Fibroblast of skin of scalp (primary cell): ENCODE measurements around the gene KCNJ3. TPM values are rescaled to one million over a fixed set of nuclear protein-coding genes. Genes with fewer than 3 reads are reported as not detected.

ENCODE experiments used
- DNase-seq: peaks from one replicate; pipeline ENCODE4 v3.0.0-alpha.2; 2013
- polyA plus RNA-seq, 2 experiments: library from polyadenylated mRNA; unstranded; fragments of 120-200 nt; gene quantifications; one replicate each; pipeline ENCODE4 v1.2.1, GENCODE V29; 2013; ENCODE audit not compliant: insufficient read length in 2 of 2

KCNJ3 gene
- polyA plus RNA-seq (2013, experiment 1 of 2; ENCODE audit: insufficient read length), result not detected
- 0.10 TPM for polyA plus RNA-seq (2013, experiment 2 of 2; ENCODE audit: insufficient read length)

GRCh38 chr2:154698296-154698720 lies at the start of gene KCNJ3:
Gene KCNJ3 (plus strand): TSS chr2:154698695. CDS start chr2:154698776, 81 bp downstream.
- no peak for DNase-seq

- no peak for DNase-seq
Measured at GRCh38 chr2:154655499-154655898, 43.0 kb upstream of the KCNJ3 start.

GRCh38 chr2:154658854-154659253 lies 39.6 kb upstream of the KCNJ3 start:
- DNase-seq, result no peak

- no peak for DNase-seq
Measured at GRCh38 chr2:154664248-154664647, 34.2 kb upstream of the KCNJ3 start.

- no peak for DNase-seq
Measured at GRCh38 chr2:154670083-154670482, 28.4 kb upstream of the KCNJ3 start.

- DNase-seq, result no peak
Measured at GRCh38 chr2:154673694-154674093, 24.8 kb upstream of the KCNJ3 start.

GRCh38 chr2:154677401-154677800 lies 21.1 kb upstream of the KCNJ3 start:
- no peak for DNase-seq

- no peak for DNase-seq
Measured at GRCh38 chr2:154681741-154682140, 16.8 kb upstream of the KCNJ3 start.

- DNase-seq, result no peak
Measured at GRCh38 chr2:154686162-154686561, 12.3 kb upstream of the KCNJ3 start.

- DNase-seq, result no peak
Measured at GRCh38 chr2:154688373-154688772, 10.1 kb upstream of the KCNJ3 start.

GRCh38 chr2:154689158-154689557 lies 9.3 kb upstream of the KCNJ3 start:
- DNase-seq, result no peak

GRCh38 chr2:154692927-154693326 lies 5.6 kb upstream of the KCNJ3 start:
- DNase-seq, result no peak

- no peak for DNase-seq
Measured at GRCh38 chr2:154693741-154694340, 4.7 kb upstream of the KCNJ3 start.

GRCh38 chr2:154694881-154695280 lies 3.6 kb upstream of the KCNJ3 start:
- DNase-seq, result no peak

- DNase-seq, result no peak
Measured at GRCh38 chr2:154696369-154696768, 2.1 kb upstream of the KCNJ3 start.

GRCh38 chr2:154696810-154697417 lies 1.6 kb upstream of the KCNJ3 start:
- no peak for DNase-seq

GRCh38 chr2:154697418-154698252 lies 860 bp upstream of the KCNJ3 start:
- peak; percentile 25 for DNase-seq

GRCh38 chr2:154698721-154699574 lies 453 bp downstream of the KCNJ3 start:
- DNase-seq, result no peak

GRCh38 chr2:154699575-154699930 lies 1.1 kb downstream of the KCNJ3 start:
- no peak for DNase-seq

GRCh38 chr2:154700136-154700535 lies 1.6 kb downstream of the KCNJ3 start:
- no peak for DNase-seq

- no peak for DNase-seq
Measured at GRCh38 chr2:154704991-154705390, 6.5 kb downstream of the KCNJ3 start.

GRCh38 chr2:154706660-154707059 lies 8.2 kb downstream of the KCNJ3 start:
- no peak for DNase-seq
